GM18873 (cell line): Measurements from ENCODE around the gene ARNT2.

ENCODE experiments used
- ATAC-seq: cut with Tn5 transposase; IDR thresholded peaks from one replicate; pipeline ENCODE4 v1.9.1; 2021; ENCODE audit warnings: mild to moderate bottlenecking, moderate library complexity, moderate number of reproducible peaks; ENCODE audit not compliant: unreplicated experiment, low FRiP score

ARNT2 gene

GRCh38 chr15:80567721-80568157, 163.6 kb downstream of the ARNT2 start:
- no peak for ATAC-seq

GRCh38 chr15:80568298-80568697, 164.1 kb downstream of the ARNT2 start:
- ATAC-seq: no peak

- no peak for ATAC-seq
Observed at GRCh38 chr15:80568876-80569605, 164.9 kb downstream of the ARNT2 start.

GRCh38 chr15:80569656-80570055, 165.5 kb downstream of the ARNT2 start:
- ATAC-seq: no peak

GRCh38 chr15:80570553-80570952, 166.4 kb downstream of the ARNT2 start:
- no peak for ATAC-seq

GRCh38 chr15:80572337-80572736, 168.2 kb downstream of the ARNT2 start:
- no peak for ATAC-seq

- ATAC-seq: no peak
Observed at GRCh38 chr15:80573606-80574005, 169.4 kb downstream of the ARNT2 start.

- ATAC-seq: no peak
Observed at GRCh38 chr15:80574590-80574989, 170.4 kb downstream of the ARNT2 start.

- no peak for ATAC-seq
Observed at GRCh38 chr15:80576519-80577090, 172.4 kb downstream of the ARNT2 start.

GRCh38 chr15:80577552-80578205, 173.5 kb downstream of the ARNT2 start:
- no peak for ATAC-seq

- no peak for ATAC-seq
Observed at GRCh38 chr15:80578206-80578595, 174.0 kb downstream of the ARNT2 start.

GRCh38 chr15:80578871-80579270, 174.7 kb downstream of the ARNT2 start:
- ATAC-seq: no peak

GRCh38 chr15:80579611-80580010, 175.4 kb downstream of the ARNT2 start:
- no peak for ATAC-seq

GRCh38 chr15:80580106-80580505, 175.9 kb downstream of the ARNT2 start:
- no peak for ATAC-seq

GRCh38 chr15:80580536-80581260, 176.5 kb downstream of the ARNT2 start:
- no peak for ATAC-seq

- no peak for ATAC-seq
Observed at GRCh38 chr15:80581976-80582375, 177.8 kb downstream of the ARNT2 start.

- ATAC-seq: no peak
Observed at GRCh38 chr15:80582816-80583423, 178.7 kb downstream of the ARNT2 start.

GRCh38 chr15:80584561-80584964, 180.4 kb downstream of the ARNT2 start:
- no peak for ATAC-seq

GRCh38 chr15:80584973-80585525, 180.9 kb downstream of the ARNT2 start:
- no peak for ATAC-seq

- ATAC-seq: no peak
Observed at GRCh38 chr15:80585544-80586018, 181.4 kb downstream of the ARNT2 start.
